DMS153 treated with DMSO at 0.1 percent for 48 hours (cell line): ENCODE results near the gene CDC42EP1.
A peak's percentile ranks its signal among the peaks of the same experiment; 100 is the strongest.
"Not testable (repeated sequence)": the region's sequence is repeated elsewhere in the genome, so short reads cannot be mapped to it uniquely, and the experiment has no call there.

ENCODE experiments used
- DNase-seq: peaks from one replicate; lab custom pipeline; 2025; ENCODE audit not compliant: unreplicated experiment; lab: John Stamatoyannopoulos, UW

The CDC42EP1 gene

GRCh38 chr22:37578002-37578401 lies 17.7 kb downstream of the CDC42EP1 start:
- DNase-seq, result no peak

- no peak for DNase-seq
Measured at GRCh38 chr22:37581504-37581903, 21.2 kb downstream of the CDC42EP1 start.

DNA sequence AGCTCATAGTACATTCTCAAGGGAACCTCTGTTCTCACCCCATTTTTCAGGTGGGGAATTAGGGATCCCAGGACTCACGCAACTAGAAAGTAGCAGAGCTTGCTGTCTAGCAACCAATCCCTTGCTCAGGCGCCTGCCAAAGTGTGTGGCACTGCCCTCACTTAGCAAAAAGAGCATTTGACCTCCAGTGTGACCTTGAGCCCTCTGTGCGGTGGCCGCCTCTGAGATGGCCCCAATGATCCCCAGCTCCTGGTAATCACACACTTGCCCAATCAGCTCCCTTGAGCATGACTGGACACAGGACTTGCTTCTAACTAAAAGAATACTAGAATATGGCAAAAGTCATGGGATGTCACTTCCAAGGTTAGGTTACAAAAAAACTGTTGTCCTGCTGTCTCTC lies 22.2 kb downstream of the CDC42EP1 start:
- no peak for DNase-seq

DNA sequence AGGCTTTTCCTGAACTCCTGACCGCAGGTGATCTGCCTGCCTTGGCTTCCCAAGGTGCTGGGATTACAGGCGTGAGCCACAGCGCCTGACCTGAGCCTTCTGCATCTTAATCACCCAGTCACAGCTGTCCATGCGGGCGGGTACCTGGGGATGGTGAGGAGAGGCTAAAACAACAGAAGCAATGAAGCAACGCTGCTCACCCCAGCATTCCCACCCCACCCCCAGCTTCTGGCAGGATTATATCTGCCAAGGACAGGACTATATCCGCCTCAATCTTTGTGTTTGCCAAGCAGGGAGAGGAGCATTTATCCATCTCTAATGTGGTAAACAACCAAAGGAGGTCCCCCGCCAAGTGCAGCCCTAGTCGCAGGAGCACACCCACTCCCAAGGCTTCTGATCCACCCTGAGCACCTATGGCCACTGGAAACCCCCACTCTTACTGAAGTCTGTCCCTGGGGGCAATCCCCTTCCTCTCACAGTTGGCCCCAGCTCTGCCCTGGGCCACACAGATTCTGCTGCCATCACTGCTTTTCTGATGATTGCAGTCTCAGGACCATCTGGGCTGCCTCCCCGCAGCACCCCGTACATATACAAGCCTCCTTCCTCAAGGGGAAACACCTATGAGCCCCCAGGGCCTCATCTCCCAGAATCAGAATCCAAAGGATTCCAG lies 28.4 kb downstream of the CDC42EP1 start:
- DNase-seq, result no peak

DNA sequence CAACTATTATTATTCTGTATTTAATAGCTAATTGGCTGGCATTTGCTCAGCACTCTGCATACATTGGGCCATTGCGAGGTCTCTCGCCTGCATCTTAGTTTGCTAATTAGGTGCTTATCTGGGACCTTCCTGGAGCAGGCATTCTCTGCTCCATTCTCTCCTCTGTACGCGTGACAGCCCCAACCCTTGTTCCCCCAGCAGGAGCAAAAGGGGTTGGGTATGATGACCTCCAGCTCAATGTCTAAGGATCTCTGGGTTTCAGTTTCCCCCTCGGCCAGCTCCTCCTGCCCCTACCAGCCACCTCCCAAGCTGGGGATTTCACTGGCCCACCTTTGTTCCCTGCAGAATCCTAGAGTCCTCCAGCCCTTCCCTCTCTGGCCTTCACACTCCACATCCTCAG lies 29.4 kb downstream of the CDC42EP1 start:
- DNase-seq, result no peak

- not testable (repeated sequence) for DNase-seq
Measured at GRCh38 chr22:37591081-37591480, 30.8 kb downstream of the CDC42EP1 start.

DNA sequence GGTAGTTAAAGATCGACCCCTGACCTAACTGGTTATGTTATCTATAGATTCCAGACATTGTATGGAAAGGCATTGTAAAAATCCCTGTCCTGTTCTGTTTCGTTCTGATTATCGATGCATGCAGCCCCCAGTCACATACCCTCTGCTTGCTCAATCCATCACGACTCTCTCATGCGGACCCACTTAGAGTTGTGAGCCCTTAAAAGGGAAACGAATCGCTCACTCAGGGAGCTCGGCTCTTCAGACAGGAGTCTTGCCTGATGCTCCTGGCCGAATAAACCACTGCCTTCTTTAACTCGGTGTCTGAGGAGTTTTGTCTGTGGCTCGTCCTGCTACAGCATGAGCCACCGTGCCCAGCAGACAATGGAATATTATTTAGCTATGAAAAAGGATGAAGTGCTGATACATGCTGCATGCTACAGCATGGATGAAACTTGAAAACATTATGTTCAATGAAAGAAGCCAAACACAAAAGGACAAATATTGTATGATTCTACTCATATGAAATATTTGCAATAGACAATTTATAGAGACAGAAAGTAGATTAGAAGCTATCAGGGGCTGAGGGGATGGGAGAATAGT lies 31.6 kb downstream of the CDC42EP1 start:
- no peak for DNase-seq

GRCh38 chr22:37594237-37594636 lies 34.0 kb downstream of the CDC42EP1 start:
- no peak for DNase-seq

- no peak for DNase-seq
Measured at GRCh38 chr22:37599153-37599552, 38.9 kb downstream of the CDC42EP1 start.

GRCh38 chr22:37601203-37601539 lies 40.9 kb downstream of the CDC42EP1 start:
- no peak for DNase-seq

GRCh38 chr22:37601540-37602442 lies 41.5 kb downstream of the CDC42EP1 start:
- peak; percentile 25 for DNase-seq

DNA sequence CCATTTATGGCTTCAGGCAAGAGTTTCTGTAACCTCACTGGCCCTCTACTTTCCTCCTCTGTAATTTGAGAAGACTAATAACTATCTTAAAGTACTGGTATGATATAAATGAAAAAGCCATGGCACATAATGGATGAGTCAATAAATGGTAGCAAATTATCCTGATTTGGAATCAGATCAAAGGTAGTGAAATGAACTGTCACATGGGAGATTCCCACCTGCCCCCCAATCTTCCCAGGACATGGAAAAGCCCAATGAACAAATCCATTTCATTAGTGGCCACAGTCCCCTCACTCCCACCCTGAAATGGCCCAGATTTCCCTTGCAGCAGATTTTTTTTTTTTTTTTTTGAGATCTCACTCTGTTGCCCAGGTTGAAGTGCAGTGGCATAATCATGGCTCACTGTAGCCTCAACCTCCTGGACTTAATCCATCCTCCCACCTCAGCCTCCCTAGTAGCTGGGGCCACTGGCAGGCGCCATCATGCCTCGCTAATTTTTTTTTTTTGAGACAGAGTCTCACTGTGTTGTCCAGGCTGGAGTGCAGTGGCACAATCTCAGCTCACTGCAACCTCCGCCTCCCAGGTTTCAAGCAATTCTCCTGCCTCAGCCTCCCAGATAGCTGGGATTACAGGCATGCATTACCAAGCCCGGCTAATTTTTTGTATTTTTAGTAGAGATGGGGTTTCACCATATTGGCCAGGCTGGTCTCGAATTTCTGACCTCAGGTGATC lies 42.4 kb downstream of the CDC42EP1 start:
- DNase-seq, result not testable (repeated sequence)

GRCh38 chr22:37604074-37604473 lies 43.8 kb downstream of the CDC42EP1 start:
- DNase-seq, result no peak

GRCh38 chr22:37604875-37605274 lies 44.6 kb downstream of the CDC42EP1 start:
- DNase-seq, result no peak

GRCh38 chr22:37607010-37607934 lies 47.0 kb downstream of the CDC42EP1 start:
- DNase-seq, result peak; percentile 93

DNA sequence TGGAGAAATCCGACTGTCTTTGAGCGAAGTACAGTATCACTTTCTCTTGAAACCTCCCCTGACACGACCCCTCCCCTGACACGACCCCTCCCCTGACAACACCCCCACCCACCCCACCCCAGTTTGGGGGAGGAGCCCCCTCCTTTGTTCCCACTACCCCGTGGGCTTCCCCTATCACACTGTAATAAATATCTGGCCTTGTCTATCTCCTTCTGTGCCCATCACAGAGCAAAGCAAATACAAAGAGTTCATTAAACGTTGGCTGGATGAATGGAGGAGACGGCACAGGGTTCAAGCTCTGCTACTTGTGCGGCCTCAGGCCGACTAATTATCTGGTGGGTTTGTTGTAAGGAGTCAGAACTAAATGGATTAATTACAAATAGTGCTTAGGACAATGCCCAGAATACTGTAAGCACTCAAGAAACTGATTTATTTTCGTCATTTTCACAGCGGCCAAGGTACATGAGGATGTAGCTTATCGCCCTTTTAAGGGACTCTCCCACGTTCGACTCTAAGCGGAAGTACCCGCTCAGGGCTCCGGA lies 47.7 kb downstream of the CDC42EP1 start:
- no peak for DNase-seq

DNA sequence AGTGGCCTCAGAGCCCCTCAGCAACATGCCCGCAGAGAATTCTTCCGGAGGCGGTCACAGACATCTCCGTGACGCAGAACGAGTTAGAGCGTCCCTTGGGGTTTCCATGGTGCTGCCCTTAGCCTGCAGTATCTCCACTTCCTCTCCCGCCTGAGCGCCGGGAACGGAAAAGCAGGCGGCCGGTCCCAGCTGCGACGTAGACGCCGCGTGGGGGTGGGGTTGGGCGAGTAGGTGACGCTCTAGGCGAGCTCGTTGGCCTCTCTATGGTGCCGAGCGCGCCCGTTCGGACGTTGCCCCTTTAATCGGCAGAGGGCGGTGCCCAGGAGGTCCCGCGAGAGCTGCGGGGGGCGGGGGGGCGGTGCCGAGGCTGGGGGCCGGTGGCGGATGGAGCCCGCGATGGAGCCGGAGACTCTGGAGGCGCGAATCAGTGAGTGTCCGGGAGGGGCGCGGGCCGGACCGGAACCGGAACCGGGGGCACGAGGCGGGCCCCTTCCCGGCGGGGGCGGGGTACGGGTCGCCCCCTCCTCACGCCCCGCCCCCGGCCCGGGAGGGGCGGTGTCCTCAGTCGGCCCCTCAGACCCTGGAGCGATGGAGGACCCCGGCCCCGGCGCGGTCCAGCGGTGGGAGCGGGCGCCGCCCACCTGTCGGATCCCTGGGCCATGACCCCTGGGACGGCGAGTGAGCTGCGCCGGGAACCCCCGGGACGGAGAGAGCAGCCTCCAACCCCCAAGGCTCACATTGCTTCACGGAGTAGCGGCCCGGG lies 48.4 kb downstream of the CDC42EP1 start, which contains the start of gene GGA1:
Gene GGA1, plus strand, starts transcription at position 358 of the 763 bp plus-strand sequence. Its CDS starts 27 bp downstream, at position 385.
- DNase-seq, result peak; percentile 97

DNA sequence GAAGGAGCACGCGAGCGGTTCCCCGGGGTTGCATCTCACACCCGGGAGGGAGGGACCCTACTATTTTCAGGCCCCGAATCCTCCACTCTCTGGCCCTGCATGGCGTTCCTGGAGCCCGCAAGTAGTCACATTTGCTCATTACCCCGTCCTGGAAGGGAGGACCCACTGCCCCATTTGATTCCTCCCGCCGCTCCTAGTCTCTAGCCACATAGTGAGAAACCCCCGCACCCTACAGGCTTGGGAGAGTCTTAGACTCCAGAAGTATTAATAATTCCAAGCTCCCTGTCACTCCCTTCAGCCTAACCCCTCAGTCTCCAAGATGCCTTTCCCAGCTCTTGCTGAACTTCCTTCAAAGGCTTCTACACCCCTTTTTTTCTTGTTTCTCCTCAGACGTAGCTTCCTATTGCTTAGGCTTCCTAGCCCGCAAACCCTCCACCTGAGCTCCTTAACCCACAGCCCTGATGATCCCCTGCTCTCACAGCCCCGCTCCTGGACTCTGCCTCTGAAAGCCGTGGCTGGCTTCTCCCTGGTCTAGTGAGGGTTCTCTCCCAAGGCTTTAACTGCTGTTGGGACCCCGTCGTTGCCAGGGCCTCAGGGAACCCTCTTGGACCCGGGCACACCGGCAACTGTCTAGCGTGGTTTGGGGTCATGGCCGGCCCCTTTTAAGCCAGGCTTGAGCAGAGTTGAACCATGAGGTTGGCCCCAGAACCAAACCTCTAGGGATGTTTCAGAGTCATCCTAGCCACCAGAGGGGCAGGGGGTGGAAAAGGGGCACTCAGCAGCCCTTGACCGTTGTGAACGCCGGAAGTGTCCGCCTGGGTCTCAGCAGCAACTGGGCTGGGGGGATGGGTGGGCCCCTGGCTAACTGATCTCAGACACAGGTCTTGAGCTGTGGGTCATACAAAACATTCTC lies 49.2 kb downstream of the CDC42EP1 start:
- no peak for DNase-seq
